NCI-H69 (cell line): ENCODE measurements around the gene CNTN5.

ENCODE experiments used
- DNase-seq: peaks from one replicate; lab custom pipeline; 2025; lab: John Stamatoyannopoulos, UW

The CNTN5 gene

GRCh38 chr11:99509863-99510262, 489.1 kb downstream of the CNTN5 start:
- DNase-seq, result no peak

GRCh38 chr11:99513368-99513767, 492.6 kb downstream of the CNTN5 start:
- no peak for DNase-seq

- no peak for DNase-seq
Measured at GRCh38 chr11:99519095-99519494, 498.3 kb downstream of the CNTN5 start.

GRCh38 chr11:99522467-99523173, 501.9 kb downstream of the CNTN5 start:
- DNase-seq, result no peak

- no peak for DNase-seq
Measured at GRCh38 chr11:99531468-99531867, 510.7 kb downstream of the CNTN5 start.

- no peak for DNase-seq
Measured at GRCh38 chr11:99534812-99535211, 514.1 kb downstream of the CNTN5 start.

GRCh38 chr11:99535406-99535805, 514.7 kb downstream of the CNTN5 start:
- no peak for DNase-seq

GRCh38 chr11:99535819-99536218, 515.1 kb downstream of the CNTN5 start:
- DNase-seq, result no peak

GRCh38 chr11:99537681-99538080, 516.9 kb downstream of the CNTN5 start:
- no peak for DNase-seq

- no peak for DNase-seq
Measured at GRCh38 chr11:99545616-99546015, 524.9 kb downstream of the CNTN5 start.

- DNase-seq, result no peak
Measured at GRCh38 chr11:99548264-99548663, 527.5 kb downstream of the CNTN5 start.

GRCh38 chr11:99554232-99554903, 533.6 kb downstream of the CNTN5 start:
- DNase-seq, result no peak

- no peak for DNase-seq
Measured at GRCh38 chr11:99555486-99555885, 534.7 kb downstream of the CNTN5 start.

GRCh38 chr11:99565333-99565732, 544.6 kb downstream of the CNTN5 start:
- no peak for DNase-seq

- DNase-seq, result no peak
Measured at GRCh38 chr11:99567334-99567956, 546.7 kb downstream of the CNTN5 start.

- no peak for DNase-seq
Measured at GRCh38 chr11:99568808-99569207, 548.1 kb downstream of the CNTN5 start.

GRCh38 chr11:99571094-99571493, 550.3 kb downstream of the CNTN5 start:
- no peak for DNase-seq

- DNase-seq, result no peak
Measured at GRCh38 chr11:99584830-99585229, 564.1 kb downstream of the CNTN5 start.

GRCh38 chr11:99585606-99586005, 564.9 kb downstream of the CNTN5 start:
- no peak for DNase-seq

GRCh38 chr11:99589771-99590170, 569.0 kb downstream of the CNTN5 start:
- DNase-seq, result no peak

GRCh38 chr11:99592266-99592665, 571.5 kb downstream of the CNTN5 start:
- no peak for DNase-seq

GRCh38 chr11:99593197-99593596, 572.4 kb downstream of the CNTN5 start:
- DNase-seq, result no peak

- no peak for DNase-seq
Measured at GRCh38 chr11:99601179-99601578, 580.4 kb downstream of the CNTN5 start.
